Measurements from ENCODE around the gene CACNB1. TPM values are rescaled to one million over a fixed set of nuclear protein-coding genes. Genes with fewer than 3 reads are reported as not detected.
A peak's percentile ranks its signal among the peaks of the same experiment; 100 is the strongest.

CACNB1 gene
- total and polyA plus RNA-seq, 2 of the 13 experiments (the other 11 are each of a cell fraction or from before 2014, with no cell fraction given), result 0.75 to 1.5 TPM

GRCh38 chr17:39150795-39151149 lies 46.7 kb downstream of the CACNB1 start:
- Histone ChIP-seq H3K27me3 (ENCODE audit: control insufficient read depth in 1 of 2, insufficient read depth in 2 of 2, low read length in 2 of 2) (peaks cover 8 to 40% of the 10 kb centered on the region in 2 experiments), H3K79me2 (ENCODE audit: insufficient read depth, low read length) (no peaks in the 10 kb centered on the region), H3K4me3 (replicated peaks in 1 of 3; ENCODE audit: insufficient read depth in 1 of 3, low read depth in 2 of 3, low read length in 3 of 3) (peak overlapping the region in 2 of 3 experiments; percentile 41 to 61; a peak in 2 of 6 replicates), H3K27ac (ENCODE audit: extremely low read length, insufficient read depth, low read length) (no peak overlapping the region), H3K9ac (ENCODE audit: insufficient read depth, low read depth, low read length) (no peak overlapping the region), H2AFZ (ENCODE audit: low read length) (no peak overlapping the region), H4K20me1 (ENCODE audit: insufficient read depth, low read length) (0 out of 2 replicates have a peak, but pooled peaks cover 2% of the 10 kb centered on the region), H3K4me2 (ENCODE audit: low read depth, low read length) (peak overlapping the region; percentile 59), H3K9me3 (ENCODE audit: low read length) (no peaks in the 10 kb centered on the region), H3K36me3 (replicated peaks in 1 of 2; ENCODE audit: control insufficient read depth in 1 of 2, insufficient read depth in 2 of 2, low read length in 2 of 2) (no peaks in the 10 kb centered on the region), H3K4me1 (ENCODE audit: insufficient read depth, low read length) (peaks cover 28% of the 10 kb centered on the region)
- BruUV-seq (replicated peaks), result no TSS peak
- intact Hi-C loops (cut with micrococcal nuclease; ENCODE audit: unreplicated experiment) (loop anchor here (5.0 to 10.0 kb wide), 2 partner anchors 236 to 278 kb away; partner anchors contain the start of gene LASP1), in situ Hi-C loops (cut with HindIII; ENCODE audit: extremely low pct_ligation_motif_present, low pct_unique_long_range_greater_than_20kb) (loop anchor here (5.0 to 25.0 kb wide), 4 partner anchors 78 to 388 kb away; partner anchors contain the start of gene PSMB3)
- ChIA-PET POLR2A (no interaction called here), CTCF (ENCODE audit: low intra/inter-chr PET ratio, low total read pairs) (no interaction called here)
- WGBS (ENCODE audit: low lambda C conversion rate), result 23% methylated on average over 5 of the region's 5 CpGs
- ATAC-seq (no peak), DNase-seq (ENCODE audit: low spot score) (no peak), FAIRE-seq (no peak)
- 0 out of 2 replicates have a peak, but pooled peaks have one; percentile 64 for TF ChIP-seq EZH2 (conservative IDR thresholded peaks at IDR 0.05; ENCODE audit: low read depth, low read length)
- no peak for TF ChIP-seq ZNF124 (CRISPR knock-in tag; IDR thresholded peaks at IDR 0.05)

GRCh38 chr17:39150104-39150634 lies 47.3 kb downstream of the CACNB1 start:
- H3K9me3 ChIP-seq (ENCODE audit: low read length), result no peaks in the 10 kb centered on the region
- intact Hi-C loops (cut with micrococcal nuclease; ENCODE audit: unreplicated experiment) (loop anchor here (5.0 to 10.0 kb wide), 2 partner anchors 235 to 278 kb away; partner anchors contain the start of gene LASP1), in situ Hi-C loops (cut with HindIII; ENCODE audit: extremely low pct_ligation_motif_present, low pct_unique_long_range_greater_than_20kb) (loop anchor here (5.0 to 25.0 kb wide), 4 partner anchors 78 to 388 kb away; partner anchors contain the start of gene PSMB3)
- H3K27me3 ChIP-seq (ENCODE audit: control insufficient read depth in 1 of 2, insufficient read depth in 2 of 2, low read length in 2 of 2), result peaks cover 6 to 44% of the 10 kb centered on the region in 2 experiments; a peak in 3 of 5 replicates
- H3K9ac ChIP-seq (ENCODE audit: insufficient read depth, low read depth, low read length), result no peak overlapping the region
- no peak overlapping the region for H3K4me3 ChIP-seq (replicated peaks in 1 of 3; ENCODE audit: insufficient read depth in 1 of 3, low read depth in 2 of 3, low read length in 3 of 3)
- ATAC-seq, result no peak
- no peak overlapping the region for H3K4me2 ChIP-seq (ENCODE audit: low read depth, low read length)
- H3K79me2 ChIP-seq (ENCODE audit: insufficient read depth, low read length), result no peaks in the 10 kb centered on the region
- peaks cover 22% of the 10 kb centered on the region for H3K4me1 ChIP-seq (ENCODE audit: insufficient read depth, low read length)
- 21% methylated on average over 5 of the region's 5 CpGs for WGBS (ENCODE audit: low lambda C conversion rate)
- H3K27ac ChIP-seq (ENCODE audit: extremely low read length, insufficient read depth, low read length), result no peak overlapping the region
- CTCF ChIA-PET (ENCODE audit: low intra/inter-chr PET ratio, low total read pairs), result no interaction called here
- no peak overlapping the region for H2AFZ ChIP-seq (ENCODE audit: low read length)
- H3K36me3 ChIP-seq (replicated peaks in 1 of 2; ENCODE audit: control insufficient read depth in 1 of 2, insufficient read depth in 2 of 2, low read length in 2 of 2), result no peaks in the 10 kb centered on the region
- 0 out of 2 replicates have a peak, but pooled peaks cover 2% of the 10 kb centered on the region for H4K20me1 ChIP-seq (ENCODE audit: insufficient read depth, low read length)
- TF ChIP-seq ZNF768 (CRISPR knock-in tag; IDR thresholded peaks at IDR 0.05) (peak; percentile 83; the same call in 1 of the 2 replicates), ZNF580 (CRISPR knock-in tag; IDR thresholded peaks at IDR 0.05; ENCODE audit: borderline replicate concordance, low read depth) (no peak), ZNF20 (CRISPR knock-in tag; IDR thresholded peaks at IDR 0.05) (no peak)
- DNase-seq (ENCODE audit: low spot score), result no peak
- POLR2A ChIA-PET, result no interaction called here
- FAIRE-seq, result no peak
- no TSS peak for BruUV-seq (replicated peaks)
